ENCODE measurements around the gene FAM131C. TPM values are rescaled to one million over a fixed set of nuclear protein-coding genes. Genes with fewer than 3 reads are reported as not detected.
"Not testable (repeated sequence)": the region's sequence is repeated elsewhere in the genome, so short reads cannot be mapped to it uniquely, and the experiment has no call there.

Gene FAM131C
- total RNA-seq, 1 experiment from 2014 or later = 7.4 TPM

- H3K27me3 ChIP-seq (ENCODE audit: insufficient read depth, low read depth) = no peaks in the 10 kb centered on the region
- no peak for DNase-seq
- no peaks in the 10 kb centered on the region for H3K79me2 ChIP-seq (ENCODE audit: low read depth)
- H3K36me3 ChIP-seq (ENCODE audit: low read depth) = no peaks in the 10 kb centered on the region
- H3K9me3 ChIP-seq (ENCODE audit: insufficient read depth, low read depth) = no peaks in the 10 kb centered on the region
- no peak overlapping the region for H3K4me3 ChIP-seq
- no peaks in the 10 kb centered on the region for H4K20me1 ChIP-seq (ENCODE audit: insufficient read depth)
- intact Hi-C loops (cut with micrococcal nuclease; ENCODE audit: unreplicated experiment) = no loop called here
- TF ChIP-seq CTCF (conservative IDR thresholded peaks at IDR 0.05) (no peak), EZH2 (IDR thresholded peaks at IDR 0.05; ENCODE audit: low read depth) (no peak)
- H3F3A ChIP-seq (ENCODE audit: insufficient read depth, low read depth) = 0 out of 2 replicates have a peak, but pooled peaks cover 3% of the 10 kb centered on the region
- H2AFZ ChIP-seq = no peak overlapping the region
- no peak overlapping the region for H3K27ac ChIP-seq
- no TSS peak for BruUV-seq (replicated peaks)
- H3K9me2 ChIP-seq (ENCODE audit: insufficient read depth) = no peaks in the 10 kb centered on the region
- CTCF ChIA-PET = no interaction called here
- H3K4me2 ChIP-seq = no peak overlapping the region
- no peaks in the 10 kb centered on the region for H3K4me1 ChIP-seq (replicated peaks; ENCODE audit: insufficient read depth)
- POLR2A ChIA-PET (ENCODE audit: unreplicated experiment) = no interaction called here
Observed at GRCh38 chr1:16029288-16029687, 44.2 kb downstream of the FAM131C start.

DNA sequence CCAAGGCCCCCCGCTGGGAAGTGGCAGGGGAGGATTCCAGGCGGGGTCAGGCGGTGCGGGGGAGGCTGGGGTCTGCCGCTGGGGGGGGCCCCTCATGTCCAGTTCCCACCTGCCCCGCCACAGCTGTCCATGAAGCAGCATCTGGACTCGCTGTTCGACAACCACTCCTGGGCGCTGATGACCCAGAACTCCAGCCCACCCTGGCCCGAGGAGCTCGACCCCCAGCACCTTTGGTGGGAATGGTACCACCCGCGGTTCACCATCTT lies 44.5 kb downstream of the FAM131C start:
- H3K4me3 ChIP-seq; CTCF ChIA-PET; H3K27me3 ChIP-seq (ENCODE audit: insufficient read depth, low read depth); H3K9me2 ChIP-seq (ENCODE audit: insufficient read depth); H3K4me1 ChIP-seq (replicated peaks; ENCODE audit: insufficient read depth); BruUV-seq (replicated peaks); H3K79me2 ChIP-seq (ENCODE audit: low read depth); H4K20me1 ChIP-seq (ENCODE audit: insufficient read depth); H3K9me3 ChIP-seq (ENCODE audit: insufficient read depth, low read depth); H3K36me3 ChIP-seq (ENCODE audit: low read depth); POLR2A ChIA-PET (ENCODE audit: unreplicated experiment); intact Hi-C loops (cut with micrococcal nuclease; ENCODE audit: unreplicated experiment); DNase-seq; H2AFZ ChIP-seq; H3F3A ChIP-seq (ENCODE audit: insufficient read depth, low read depth); H3K4me2 ChIP-seq; H3K27ac ChIP-seq: not testable (repeated sequence)

GRCh38 chr1:16028237-16029002 lies 45.0 kb downstream of the FAM131C start:
- POLR2A ChIA-PET (ENCODE audit: unreplicated experiment) = no interaction called here
- CTCF ChIA-PET = no interaction called here
- Histone ChIP-seq H3K79me2 (ENCODE audit: low read depth) (no peaks in the 10 kb centered on the region), H4K20me1 (ENCODE audit: insufficient read depth) (no peaks in the 10 kb centered on the region), H3K4me1 (replicated peaks; ENCODE audit: insufficient read depth) (no peaks in the 10 kb centered on the region), H3K27ac (no peak overlapping the region), H3K9me2 (ENCODE audit: insufficient read depth) (no peaks in the 10 kb centered on the region), H3K9me3 (ENCODE audit: insufficient read depth, low read depth) (no peaks in the 10 kb centered on the region), H2AFZ (no peak overlapping the region), H3K27me3 (ENCODE audit: insufficient read depth, low read depth) (no peaks in the 10 kb centered on the region), H3K4me3 (no peak overlapping the region), H3K4me2 (no peak overlapping the region), H3K36me3 (ENCODE audit: low read depth) (no peaks in the 10 kb centered on the region), H3F3A (ENCODE audit: insufficient read depth, low read depth) (0 out of 2 replicates have a peak, but pooled peaks cover 3% of the 10 kb centered on the region)
- BruUV-seq (replicated peaks) = no TSS peak
- DNase-seq = no peak
- intact Hi-C loops (cut with micrococcal nuclease; ENCODE audit: unreplicated experiment) = no loop called here
- TF ChIP-seq EZH2 (IDR thresholded peaks at IDR 0.05; ENCODE audit: low read depth) (no peak), CTCF (conservative IDR thresholded peaks at IDR 0.05) (no peak)
